Adrenal gland (tissue), 5 donors: ENCODE data around the gene SEMA6A.

Source experiments
- POLR2A ChIP-seq, 2 donors: fragments of 450-650 bp; IDR thresholded peaks; one replicate each; pipeline ENCODE4 v1.6.1; 2017; ENCODE audit warnings: antibody characterized with exemption in 2 of 2, mild to moderate bottlenecking in 2 of 2, moderate library complexity in 1 of 2
- TF ChIP-seq, protein P1 (sequence below), 6 experiments: fragments of 450-650 bp in 4 of 6; fragments of 200-600 bp in 2 of 6; sonication (generic) in 1 of 6; IDR thresholded peaks; 1 replicate in 5 of 6; 2 replicates in 1 of 6; pipeline versions ENCODE4 v1.5.1 to v1.8.0; 2016 to 2021; ENCODE audit warnings: antibody characterized with exemption in 6 of 6, mild to moderate bottlenecking in 2 of 6, moderate library complexity in 1 of 6
- donor health status: DM: no; HTN: no; CAD: no.

DNA sequence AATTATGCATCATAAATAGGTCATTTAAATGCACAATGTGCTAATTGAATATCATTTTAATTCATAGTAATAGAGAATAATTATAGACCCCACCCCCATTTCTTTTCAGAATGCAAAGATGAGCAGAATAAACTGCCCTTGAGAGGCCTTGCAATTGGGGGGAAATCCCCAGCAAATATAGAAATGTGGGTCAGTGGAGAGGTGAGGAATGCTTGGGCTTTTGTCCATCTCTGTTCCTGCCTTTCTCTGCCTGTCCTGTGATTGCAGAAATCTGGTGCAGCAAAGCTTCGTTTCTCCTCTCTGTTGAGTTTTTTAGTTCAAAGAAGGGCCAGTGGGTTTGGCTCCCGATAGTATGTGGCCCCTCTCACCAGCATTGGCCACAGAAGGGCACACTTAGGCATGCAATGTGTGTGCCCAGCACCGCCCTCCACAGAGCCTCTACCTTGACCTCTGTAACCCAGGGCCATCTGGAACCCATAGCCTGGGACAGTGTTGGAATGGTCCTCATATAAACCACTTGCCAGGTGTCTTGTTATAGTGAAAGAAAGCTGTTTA lies 164.2 kb downstream of the SEMA6A start:
- TF ChIP-seq, protein P1, sequence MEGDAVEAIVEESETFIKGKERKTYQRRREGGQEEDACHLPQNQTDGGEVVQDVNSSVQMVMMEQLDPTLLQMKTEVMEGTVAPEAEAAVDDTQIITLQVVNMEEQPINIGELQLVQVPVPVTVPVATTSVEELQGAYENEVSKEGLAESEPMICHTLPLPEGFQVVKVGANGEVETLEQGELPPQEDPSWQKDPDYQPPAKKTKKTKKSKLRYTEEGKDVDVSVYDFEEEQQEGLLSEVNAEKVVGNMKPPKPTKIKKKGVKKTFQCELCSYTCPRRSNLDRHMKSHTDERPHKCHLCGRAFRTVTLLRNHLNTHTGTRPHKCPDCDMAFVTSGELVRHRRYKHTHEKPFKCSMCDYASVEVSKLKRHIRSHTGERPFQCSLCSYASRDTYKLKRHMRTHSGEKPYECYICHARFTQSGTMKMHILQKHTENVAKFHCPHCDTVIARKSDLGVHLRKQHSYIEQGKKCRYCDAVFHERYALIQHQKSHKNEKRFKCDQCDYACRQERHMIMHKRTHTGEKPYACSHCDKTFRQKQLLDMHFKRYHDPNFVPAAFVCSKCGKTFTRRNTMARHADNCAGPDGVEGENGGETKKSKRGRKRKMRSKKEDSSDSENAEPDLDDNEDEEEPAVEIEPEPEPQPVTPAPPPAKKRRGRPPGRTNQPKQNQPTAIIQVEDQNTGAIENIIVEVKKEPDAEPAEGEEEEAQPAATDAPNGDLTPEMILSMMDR (IDR thresholded peaks at IDR 0.05), result no peak
- TF ChIP-seq POLR2A (IDR thresholded peaks at IDR 0.05), result no peak
